Neural cell (in vitro differentiated cells): ENCODE data around the gene MLLT10. TPM values are rescaled to one million over a fixed set of nuclear protein-coding genes. Genes with fewer than 3 reads are reported as not detected.

Experiments used
- H2AFZ ChIP-seq: fragments of 200-600, 300-800 bp; sonication (generic), shearing (Covaris generic); 2 replicates; pipeline ENCODE4 v1.6.0; 2014; ENCODE audit warnings: low read depth, mild to moderate bottlenecking, antibody characterized with exemption, low read length, moderate library complexity
- H3F3A ChIP-seq: fragments of 200-600 bp; shearing (Covaris generic); 2 replicates; pipeline ENCODE4 v1.6.1; 2016; ENCODE audit warnings: mild to moderate bottlenecking, moderate library complexity, mixed read lengths, antibody characterized with exemption, low read length; ENCODE audit not compliant: insufficient read depth, poor library complexity, severe bottlenecking
- H3K27ac ChIP-seq: fragments of 200-600, 300-800 bp; sonication (generic), shearing (Covaris generic); 2 replicates; pipeline ENCODE4 v1.5.1; 2014; ENCODE audit warnings: mild to moderate bottlenecking, low read length, moderate library complexity
- H3K27me3 ChIP-seq: fragments of 300-800, 200-600 bp; sonication (generic), shearing (Covaris generic); 2 replicates; pipeline ENCODE4 v1.6.0; 2014; ENCODE audit warnings: mild to moderate bottlenecking, low read depth, low read length, moderate library complexity; ENCODE audit not compliant: insufficient read depth
- H3K36me3 ChIP-seq: fragments of 300-800, 200-600 bp; sonication (generic), shearing (Covaris generic); 2 replicates; pipeline ENCODE4 v1.5.1; 2014; ENCODE audit warnings: mild to moderate bottlenecking, antibody characterized with exemption, low read length, moderate library complexity; ENCODE audit not compliant: insufficient read depth
- H3K4me2 ChIP-seq: fragments of 300-800, 200-600 bp; sonication (generic), shearing (Covaris generic); 2 replicates; pipeline ENCODE4 v1.6.0; 2014; ENCODE audit warnings: mild to moderate bottlenecking, low read length
- H3K4me3 ChIP-seq: fragments of 300-800, 200-600 bp; sonication (generic), shearing (Covaris generic); 2 replicates; pipeline ENCODE4 v1.5.1; 2014; ENCODE audit warnings: mild to moderate bottlenecking, low read length, moderate library complexity
- H3K79me2 ChIP-seq: fragments of 200-600 bp; shearing (Covaris generic); replicated peaks from 2 replicates; pipeline ENCODE4 v1.6.0; 2014; ENCODE audit warnings: mild to moderate bottlenecking, low read length, moderate library complexity; ENCODE audit not compliant: insufficient read depth
- H3K9ac ChIP-seq: fragments of 300-800, 200-600 bp; sonication (generic), shearing (Covaris generic); 2 replicates; pipeline ENCODE4 v1.6.1; 2016; ENCODE audit warnings: mild to moderate bottlenecking, low read length, mixed read lengths
- H3K9me2 ChIP-seq: fragments of 200-600 bp; shearing (Covaris generic); 2 replicates; pipeline ENCODE4 v1.6.1; 2016; ENCODE audit warnings: mild to moderate bottlenecking, low read length, mixed read lengths; ENCODE audit not compliant: insufficient read depth
- H3K9me3 ChIP-seq: fragments of 200-600, 300-800 bp; sonication (generic), shearing (Covaris generic); 2 replicates; pipeline ENCODE4 v1.6.1; 2016; ENCODE audit warnings: mild to moderate bottlenecking, mixed run types, low read length, moderate library complexity, mixed read lengths
- H4K20me1 ChIP-seq: fragments of 200-600 bp; shearing (Covaris generic); 2 replicates; pipeline ENCODE4 v1.6.1; 2016; ENCODE audit warnings: mild to moderate bottlenecking, mixed run types; ENCODE audit not compliant: insufficient read depth
- EP300 ChIP-seq: fragments of 450-650 bp; conservative IDR thresholded peaks from 2 replicates; pipeline ENCODE4 v1.6.1; 2014; ENCODE audit warnings: antibody characterized with exemption, mild to moderate bottlenecking, moderate library complexity; ENCODE audit not compliant: poor library complexity, severe bottlenecking
- EZH2 ChIP-seq: fragments of 200-600, 300-800 bp; shearing (Covaris generic), sonication (generic); IDR thresholded peaks from 2 replicates; pipeline ENCODE4 v1.6.1; 2014; ENCODE audit warnings: antibody characterized with exemption, low read length, borderline replicate concordance, mild to moderate bottlenecking; ENCODE audit not compliant: insufficient read depth, poor library complexity, severe bottlenecking
- MXI1 ChIP-seq: fragments of 450-650 bp; conservative IDR thresholded peaks from 2 replicates; pipeline ENCODE4 v1.6.1; 2014; ENCODE audit warnings: antibody characterized with exemption, mild to moderate bottlenecking; ENCODE audit not compliant: poor library complexity, severe bottlenecking
- POLR2AphosphoS5 ChIP-seq: IDR thresholded peaks from 2 replicates; pipeline ENCODE4 v1.6.1; 2012
- RAD21 ChIP-seq: fragments of 450-650 bp; conservative IDR thresholded peaks from 2 replicates; pipeline ENCODE4 v1.6.1; 2014; ENCODE audit warnings: antibody characterized with exemption, mild to moderate bottlenecking, moderate library complexity
- SMC3 ChIP-seq: fragments of 450-650 bp; conservative IDR thresholded peaks from 2 replicates; pipeline ENCODE4 v1.6.1; 2014; ENCODE audit warnings: antibody characterized with exemption, mild to moderate bottlenecking, moderate library complexity; ENCODE audit not compliant: poor library complexity
- TAF1 ChIP-seq: IDR thresholded peaks from 2 replicates; pipeline ENCODE4 v1.6.1; 2012; ENCODE audit warnings: low read depth
- polyA plus RNA-seq: library from polyadenylated mRNA; depleted of rRNA; stranded (reverse); fragments of >200 nt; gene quantifications from 2 replicates; pipeline ENCODE4 v1.2.3, GENCODE V29; 2014
- TF ChIP-seq, protein P1 (sequence below): fragments of 450-650 bp; IDR thresholded peaks from 2 replicates; pipeline ENCODE4 v1.5.1; 2014; ENCODE audit warnings: antibody characterized with exemption, mild to moderate bottlenecking, moderate library complexity; ENCODE audit not compliant: poor library complexity, severe bottlenecking
- TF ChIP-seq, protein P2 (sequence below): IDR thresholded peaks from 2 replicates; pipeline ENCODE4 v1.6.1; 2012; ENCODE audit warnings: borderline replicate concordance

The MLLT10 gene
- polyA plus RNA-seq, 1 donor from 2014 or later: 31.0 TPM

DNA sequence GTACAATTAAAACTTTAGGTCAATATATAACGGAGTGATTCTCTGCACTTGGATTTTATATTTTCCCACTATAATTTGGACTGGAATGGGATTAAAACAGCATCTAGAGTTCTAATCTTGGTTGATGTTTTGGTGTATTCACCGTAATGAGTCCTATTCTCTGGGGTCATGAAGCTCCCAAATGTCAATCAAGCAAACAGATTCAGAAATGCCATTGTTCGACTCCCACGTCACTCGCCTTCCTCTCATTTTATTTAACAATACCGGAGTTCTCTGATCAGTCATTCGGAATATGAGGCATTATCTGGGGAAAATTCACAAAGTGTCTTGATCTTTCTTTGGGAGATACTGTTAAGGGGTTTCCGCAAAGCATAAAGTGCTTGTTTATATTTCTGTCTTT is 35.0 kb upstream of the MLLT10 start:
- H4K20me1 ChIP-seq: no peaks in the 10 kb centered on the region
- no peak overlapping the region for H2AFZ ChIP-seq
- H3K27me3 ChIP-seq: peaks cover 43% of the 10 kb centered on the region
- H3K9me2 ChIP-seq: no peaks in the 10 kb centered on the region
- H3K4me3 ChIP-seq: no peak overlapping the region
- TF ChIP-seq RAD21 (no peak), SMC3 (no peak), TAF1 (no peak), POLR2AphosphoS5 (no peak), EZH2 (no peak), EP300 (no peak)
- TF ChIP-seq, protein P1, sequence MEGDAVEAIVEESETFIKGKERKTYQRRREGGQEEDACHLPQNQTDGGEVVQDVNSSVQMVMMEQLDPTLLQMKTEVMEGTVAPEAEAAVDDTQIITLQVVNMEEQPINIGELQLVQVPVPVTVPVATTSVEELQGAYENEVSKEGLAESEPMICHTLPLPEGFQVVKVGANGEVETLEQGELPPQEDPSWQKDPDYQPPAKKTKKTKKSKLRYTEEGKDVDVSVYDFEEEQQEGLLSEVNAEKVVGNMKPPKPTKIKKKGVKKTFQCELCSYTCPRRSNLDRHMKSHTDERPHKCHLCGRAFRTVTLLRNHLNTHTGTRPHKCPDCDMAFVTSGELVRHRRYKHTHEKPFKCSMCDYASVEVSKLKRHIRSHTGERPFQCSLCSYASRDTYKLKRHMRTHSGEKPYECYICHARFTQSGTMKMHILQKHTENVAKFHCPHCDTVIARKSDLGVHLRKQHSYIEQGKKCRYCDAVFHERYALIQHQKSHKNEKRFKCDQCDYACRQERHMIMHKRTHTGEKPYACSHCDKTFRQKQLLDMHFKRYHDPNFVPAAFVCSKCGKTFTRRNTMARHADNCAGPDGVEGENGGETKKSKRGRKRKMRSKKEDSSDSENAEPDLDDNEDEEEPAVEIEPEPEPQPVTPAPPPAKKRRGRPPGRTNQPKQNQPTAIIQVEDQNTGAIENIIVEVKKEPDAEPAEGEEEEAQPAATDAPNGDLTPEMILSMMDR: no peak
- H3K9me3 ChIP-seq: no peaks in the 10 kb centered on the region
- no peak overlapping the region for H3K4me2 ChIP-seq
- no peaks in the 10 kb centered on the region for H3K36me3 ChIP-seq
- H3F3A ChIP-seq: no peaks in the 10 kb centered on the region
- no peak overlapping the region for H3K27ac ChIP-seq
- no peak overlapping the region for H3K9ac ChIP-seq
- H3K79me2 ChIP-seq: peaks cover 63% of the 10 kb centered on the region

DNA sequence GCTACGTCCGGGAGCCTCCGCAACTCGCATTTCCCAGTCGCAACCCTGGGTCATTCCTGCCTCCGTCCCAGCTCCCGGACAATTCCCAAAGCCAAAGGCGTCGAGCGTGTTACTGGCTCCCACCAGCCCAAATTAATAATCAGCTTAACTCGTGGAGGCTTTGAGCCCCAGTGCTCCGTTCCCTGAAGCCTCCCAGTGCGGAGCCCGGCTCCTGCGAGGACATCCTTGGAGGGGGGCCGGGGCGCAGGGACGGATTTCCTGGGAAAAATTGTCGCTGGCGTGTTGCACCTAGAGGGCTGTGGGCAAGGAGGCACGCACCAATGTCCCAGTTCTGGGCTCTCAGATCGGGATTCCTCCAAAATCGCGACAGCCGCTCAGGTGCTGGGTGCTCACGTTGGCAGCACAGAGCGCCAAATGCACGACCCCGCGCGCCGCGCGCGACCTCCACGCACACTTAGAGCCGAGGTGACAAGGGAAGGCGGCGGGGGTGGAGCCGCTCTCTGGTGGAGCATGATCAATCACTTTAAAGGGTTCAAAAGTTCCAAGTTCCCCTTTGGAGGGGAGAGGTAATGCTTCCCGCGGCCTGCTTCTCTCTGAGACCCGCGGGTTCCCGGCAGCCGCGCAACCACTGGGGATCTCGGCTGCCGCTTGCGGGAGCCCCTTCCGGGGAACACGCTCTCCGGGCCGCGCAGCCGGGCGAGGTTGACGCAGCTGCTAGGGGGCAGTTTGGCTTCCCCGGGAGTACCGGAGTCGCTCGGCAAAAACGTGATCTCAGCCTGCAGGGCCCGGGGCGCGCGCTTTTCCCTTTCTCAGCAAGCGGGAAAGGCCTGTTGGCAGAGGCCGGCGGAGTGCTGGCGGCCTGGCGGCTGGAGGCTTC is 34.1 kb upstream of the MLLT10 start:
- no peaks in the 10 kb centered on the region for H3K36me3 ChIP-seq
- no peaks in the 10 kb centered on the region for H3K9me3 ChIP-seq
- TF ChIP-seq MXI1 (no peak), EZH2 (no peak), EP300 (no peak), POLR2AphosphoS5 (peak; percentile 22), SMC3 (no peak)
- H2AFZ ChIP-seq: no peak overlapping the region
- H3K79me2 ChIP-seq: peaks cover 66% of the 10 kb centered on the region
- no peaks in the 10 kb centered on the region for H3K9me2 ChIP-seq
- peak overlapping the region; percentile 43 for H3K9ac ChIP-seq
- H3K27me3 ChIP-seq: peaks cover 43% of the 10 kb centered on the region
- H3F3A ChIP-seq: no peaks in the 10 kb centered on the region
- peak overlapping the region; percentile 57 for H3K4me3 ChIP-seq
- H4K20me1 ChIP-seq: no peaks in the 10 kb centered on the region
- H3K27ac ChIP-seq: no peak overlapping the region
- H3K4me2 ChIP-seq: no peak overlapping the region

DNA sequence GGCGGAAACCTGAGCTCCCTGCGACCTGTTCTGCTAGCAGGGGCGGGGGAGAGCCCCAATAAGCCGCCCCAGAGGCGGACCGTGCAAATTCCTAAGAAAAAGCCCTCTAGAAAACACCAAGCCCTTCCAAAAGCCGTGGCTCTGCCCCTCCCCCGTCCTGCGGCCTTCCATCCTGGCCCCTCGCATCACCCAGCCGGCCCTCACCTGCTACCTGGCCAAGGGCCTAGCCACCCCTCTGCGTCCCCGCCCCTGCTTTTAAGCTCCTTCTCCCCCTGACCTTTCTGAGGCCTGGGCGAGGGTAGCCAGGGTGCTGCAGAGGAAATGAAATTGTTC is 33.5 kb upstream of the MLLT10 start:
- TF ChIP-seq EZH2: no peak
- no peak for TF ChIP-seq POLR2AphosphoS5
- TF ChIP-seq SMC3: no peak
- no peak for TF ChIP-seq RAD21
- TF ChIP-seq, protein P1: no peak
- no peak for TF ChIP-seq EP300
- TF ChIP-seq, protein P2, sequence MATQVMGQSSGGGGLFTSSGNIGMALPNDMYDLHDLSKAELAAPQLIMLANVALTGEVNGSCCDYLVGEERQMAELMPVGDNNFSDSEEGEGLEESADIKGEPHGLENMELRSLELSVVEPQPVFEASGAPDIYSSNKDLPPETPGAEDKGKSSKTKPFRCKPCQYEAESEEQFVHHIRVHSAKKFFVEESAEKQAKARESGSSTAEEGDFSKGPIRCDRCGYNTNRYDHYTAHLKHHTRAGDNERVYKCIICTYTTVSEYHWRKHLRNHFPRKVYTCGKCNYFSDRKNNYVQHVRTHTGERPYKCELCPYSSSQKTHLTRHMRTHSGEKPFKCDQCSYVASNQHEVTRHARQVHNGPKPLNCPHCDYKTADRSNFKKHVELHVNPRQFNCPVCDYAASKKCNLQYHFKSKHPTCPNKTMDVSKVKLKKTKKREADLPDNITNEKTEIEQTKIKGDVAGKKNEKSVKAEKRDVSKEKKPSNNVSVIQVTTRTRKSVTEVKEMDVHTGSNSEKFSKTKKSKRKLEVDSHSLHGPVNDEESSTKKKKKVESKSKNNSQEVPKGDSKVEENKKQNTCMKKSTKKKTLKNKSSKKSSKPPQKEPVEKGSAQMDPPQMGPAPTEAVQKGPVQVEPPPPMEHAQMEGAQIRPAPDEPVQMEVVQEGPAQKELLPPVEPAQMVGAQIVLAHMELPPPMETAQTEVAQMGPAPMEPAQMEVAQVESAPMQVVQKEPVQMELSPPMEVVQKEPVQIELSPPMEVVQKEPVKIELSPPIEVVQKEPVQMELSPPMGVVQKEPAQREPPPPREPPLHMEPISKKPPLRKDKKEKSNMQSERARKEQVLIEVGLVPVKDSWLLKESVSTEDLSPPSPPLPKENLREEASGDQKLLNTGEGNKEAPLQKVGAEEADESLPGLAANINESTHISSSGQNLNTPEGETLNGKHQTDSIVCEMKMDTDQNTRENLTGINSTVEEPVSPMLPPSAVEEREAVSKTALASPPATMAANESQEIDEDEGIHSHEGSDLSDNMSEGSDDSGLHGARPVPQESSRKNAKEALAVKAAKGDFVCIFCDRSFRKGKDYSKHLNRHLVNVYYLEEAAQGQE: no peak
- no peak for TF ChIP-seq TAF1
- TF ChIP-seq MXI1: no peak
- peak overlapping the region; percentile 43 for H3K9ac ChIP-seq
- H3K79me2 ChIP-seq: peaks cover 67% of the 10 kb centered on the region
- H3K4me3 ChIP-seq: peak overlapping the region; percentile 57
- H2AFZ ChIP-seq: no peak overlapping the region
- H3K9me2 ChIP-seq: no peaks in the 10 kb centered on the region
- no peak overlapping the region for H3K27ac ChIP-seq
- H3K4me2 ChIP-seq: no peak overlapping the region
- H3K9me3 ChIP-seq: no peaks in the 10 kb centered on the region
- H3F3A ChIP-seq: no peaks in the 10 kb centered on the region
- H3K36me3 ChIP-seq: no peaks in the 10 kb centered on the region
- H4K20me1 ChIP-seq: no peaks in the 10 kb centered on the region
- H3K27me3 ChIP-seq: peaks cover 45% of the 10 kb centered on the region
